NCI-H2196 (cell line): ENCODE measurements around the gene AKR1A1.
"Not testable (repeated sequence)": the region's sequence is repeated elsewhere in the genome, so short reads cannot be mapped to it uniquely, and the experiment has no call there.

Source experiments
- DNase-seq: peaks from one replicate; lab custom pipeline; 2025; ENCODE audit not compliant: unreplicated experiment; lab: John Stamatoyannopoulos, UW

Gene AKR1A1

DNA sequence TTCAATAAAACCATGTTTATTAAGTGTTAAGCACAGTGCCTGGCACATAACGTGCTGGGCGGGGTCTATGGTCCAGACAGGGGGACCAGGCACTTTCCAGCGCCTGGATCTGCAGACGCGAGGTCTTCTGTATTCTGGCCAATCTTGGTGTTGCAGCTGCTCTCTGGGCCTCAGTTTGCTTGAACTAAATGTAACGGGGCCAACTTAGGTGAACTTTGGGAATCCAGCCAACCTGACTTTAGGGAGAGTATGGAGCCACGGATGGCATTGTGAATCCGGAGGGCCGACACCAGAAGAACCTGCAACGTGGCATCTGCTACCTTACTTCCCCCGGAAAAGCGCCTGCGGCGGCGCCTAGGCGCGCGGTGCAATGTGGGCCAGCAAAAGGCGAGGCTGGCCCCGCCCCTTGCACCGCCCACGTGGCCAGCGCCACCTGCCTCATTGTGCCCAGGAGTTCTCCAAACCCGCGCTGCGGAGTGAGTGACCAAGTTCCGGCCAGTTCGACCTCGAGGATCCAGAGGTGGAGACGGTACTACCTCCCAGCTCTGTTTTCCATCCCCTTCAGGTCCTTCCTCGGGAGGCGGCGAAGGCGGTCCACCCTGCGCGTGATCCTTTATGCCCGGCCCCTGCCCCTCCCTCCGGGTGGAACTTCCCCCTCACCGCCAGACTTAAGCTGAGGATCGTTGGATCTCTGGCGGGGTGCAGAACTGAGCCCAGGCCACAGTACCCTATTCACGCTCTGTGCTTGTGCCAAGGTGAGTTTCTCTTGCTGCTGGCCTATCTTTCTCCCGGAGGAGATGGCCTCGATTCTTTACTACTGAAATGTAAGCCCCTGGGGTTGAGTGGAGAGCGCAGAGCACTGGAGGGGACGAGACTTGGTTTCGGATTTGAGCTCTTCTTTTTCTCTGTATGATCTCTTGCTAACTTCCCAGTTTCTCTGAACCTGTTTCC lies at the start of gene AKR1A1:
Gene AKR1A1 (plus strand): TSS at position 426 of the 951 bp plus-strand sequence. CDS start 10,969 bp downstream, outside the sequence.
- peak; percentile 96 for DNase-seq

DNA sequence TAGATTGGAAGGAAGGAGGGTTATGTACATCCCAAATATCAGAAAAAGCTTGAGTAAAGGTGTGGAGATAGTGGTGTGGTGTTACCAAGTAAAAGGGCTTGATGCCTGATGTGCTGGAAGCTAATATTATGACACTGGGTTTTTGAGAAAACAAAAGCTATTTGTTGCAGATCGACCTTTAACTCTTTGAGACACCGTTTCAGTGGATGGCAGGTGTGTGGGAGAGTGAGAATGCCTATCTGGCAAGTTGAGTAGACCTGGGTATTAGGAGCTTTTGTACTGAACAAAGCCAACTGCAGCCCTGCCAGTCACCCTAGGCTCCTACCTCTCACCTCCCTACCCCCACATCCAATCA lies 49.1 kb upstream of the AKR1A1 start:
- DNase-seq: no peak

DNA sequence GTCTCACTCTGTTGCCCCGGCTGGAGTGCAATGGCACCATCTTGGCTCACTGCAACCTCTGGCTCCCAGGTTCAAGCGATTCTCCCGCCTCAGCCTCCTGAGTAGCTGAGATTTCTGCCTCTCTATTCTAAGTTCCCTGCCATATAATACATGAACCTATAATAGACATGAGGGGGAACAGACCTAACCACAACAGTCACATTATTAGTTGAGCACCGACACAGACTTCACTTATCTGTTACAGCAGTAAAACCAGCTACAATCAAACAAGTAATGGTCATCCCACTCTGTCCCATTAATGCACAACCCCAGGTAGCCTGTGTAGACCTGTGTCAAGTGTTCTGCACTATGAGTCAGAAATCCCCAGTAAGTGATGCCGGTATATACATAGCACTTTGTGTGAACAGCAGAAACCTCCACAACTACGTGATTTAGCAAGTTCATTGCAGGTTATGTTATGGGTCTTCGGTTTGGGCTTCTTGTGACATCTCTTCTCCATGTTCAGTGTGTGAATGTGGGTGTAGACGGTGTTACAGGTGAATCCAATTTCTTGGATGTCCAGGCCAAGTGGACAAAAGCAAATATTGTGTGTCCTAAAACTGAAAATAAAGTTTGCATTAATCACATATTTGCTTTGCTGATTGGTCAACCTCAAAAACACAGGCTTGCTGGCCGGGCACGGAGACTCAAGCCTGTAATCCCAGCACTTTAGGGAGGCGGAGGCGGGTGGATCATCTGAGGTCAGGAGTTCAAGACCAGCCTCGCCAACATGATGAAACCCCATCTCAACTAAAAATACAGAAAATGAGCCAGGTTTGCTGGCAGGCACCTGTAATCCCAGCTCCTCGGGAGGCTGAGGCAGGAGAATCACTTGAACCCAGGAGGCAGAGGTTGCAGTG lies 46.9 kb upstream of the AKR1A1 start:
- no peak for DNase-seq

DNA sequence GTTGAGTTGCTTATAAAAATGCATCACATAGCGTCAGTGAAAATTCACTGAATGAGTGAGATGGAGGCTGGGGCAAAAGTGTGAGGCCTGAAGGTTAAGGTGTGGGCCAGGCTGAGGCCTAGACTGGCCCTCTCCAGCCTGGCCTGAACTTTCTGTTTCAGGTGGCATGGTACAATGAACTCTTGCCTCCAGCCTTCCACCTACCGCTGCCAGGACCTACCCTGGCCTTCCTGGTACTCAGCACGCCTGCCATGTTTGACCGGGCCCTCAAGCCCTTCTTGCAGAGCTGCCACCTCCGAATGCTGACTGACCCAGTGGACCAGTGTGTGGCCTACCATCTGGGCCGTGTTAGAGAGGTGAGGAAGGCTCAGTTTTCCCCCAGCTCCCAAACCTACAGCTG lies 43.4 kb upstream of the AKR1A1 start:
- no peak for DNase-seq

DNA sequence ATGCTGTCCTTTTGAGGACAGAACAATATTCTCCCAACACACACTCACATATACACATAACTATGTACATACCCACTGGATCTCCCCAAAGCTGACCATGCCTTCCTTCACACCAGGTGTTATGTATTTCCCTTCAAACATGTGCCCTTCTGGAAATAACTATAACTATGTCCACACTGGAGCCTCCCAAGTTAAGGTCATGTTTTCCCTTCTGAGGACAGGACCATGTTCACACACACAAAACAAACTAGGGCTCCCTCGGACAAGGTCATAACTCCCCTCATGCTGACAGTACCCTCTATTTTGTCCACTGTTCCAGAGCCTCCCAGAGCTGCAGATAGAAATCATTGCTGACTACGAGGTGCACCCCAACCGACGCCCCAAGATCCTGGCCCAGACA lies 42.7 kb upstream of the AKR1A1 start:
- DNase-seq: no peak

DNA sequence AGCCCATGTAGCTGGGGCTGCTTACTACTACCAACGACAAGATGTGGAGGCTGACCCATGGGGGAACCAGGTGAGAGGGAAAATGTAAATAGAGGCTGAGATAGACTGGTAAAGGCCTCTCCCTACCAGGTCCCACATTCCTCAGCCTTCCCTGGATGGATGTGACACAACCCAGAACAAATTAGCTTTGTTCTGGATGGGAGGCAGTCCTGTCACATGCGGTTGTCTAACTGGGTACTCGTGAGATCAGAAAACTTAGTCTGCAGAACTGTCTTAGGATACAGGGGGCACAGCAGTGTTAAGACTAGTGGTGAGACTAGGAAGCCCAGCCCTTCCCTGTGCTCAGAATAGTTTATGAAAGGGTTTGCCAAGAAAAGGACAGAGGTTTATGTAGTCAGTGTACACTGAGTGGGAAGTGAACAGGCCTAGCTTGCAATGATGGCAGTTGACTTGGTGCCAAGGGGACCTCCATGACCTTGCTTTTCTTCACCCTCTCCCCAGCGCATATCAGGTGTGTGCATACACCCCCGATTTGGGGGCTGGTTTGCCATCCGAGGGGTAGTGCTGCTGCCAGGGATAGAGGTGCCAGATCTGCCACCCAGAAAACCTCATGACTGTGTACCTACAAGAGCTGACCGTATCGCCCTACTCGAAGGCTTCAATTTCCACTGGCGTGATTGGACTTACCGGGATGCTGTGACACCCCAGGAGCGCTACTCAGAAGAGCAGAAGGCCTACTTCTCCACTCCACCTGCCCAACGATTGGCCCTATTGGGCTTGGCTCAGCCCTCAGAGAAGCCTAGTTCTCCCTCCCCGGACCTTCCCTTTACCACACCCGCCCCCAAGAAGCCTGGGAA lies 42.1 kb upstream of the AKR1A1 start:
- no peak for DNase-seq

DNA sequence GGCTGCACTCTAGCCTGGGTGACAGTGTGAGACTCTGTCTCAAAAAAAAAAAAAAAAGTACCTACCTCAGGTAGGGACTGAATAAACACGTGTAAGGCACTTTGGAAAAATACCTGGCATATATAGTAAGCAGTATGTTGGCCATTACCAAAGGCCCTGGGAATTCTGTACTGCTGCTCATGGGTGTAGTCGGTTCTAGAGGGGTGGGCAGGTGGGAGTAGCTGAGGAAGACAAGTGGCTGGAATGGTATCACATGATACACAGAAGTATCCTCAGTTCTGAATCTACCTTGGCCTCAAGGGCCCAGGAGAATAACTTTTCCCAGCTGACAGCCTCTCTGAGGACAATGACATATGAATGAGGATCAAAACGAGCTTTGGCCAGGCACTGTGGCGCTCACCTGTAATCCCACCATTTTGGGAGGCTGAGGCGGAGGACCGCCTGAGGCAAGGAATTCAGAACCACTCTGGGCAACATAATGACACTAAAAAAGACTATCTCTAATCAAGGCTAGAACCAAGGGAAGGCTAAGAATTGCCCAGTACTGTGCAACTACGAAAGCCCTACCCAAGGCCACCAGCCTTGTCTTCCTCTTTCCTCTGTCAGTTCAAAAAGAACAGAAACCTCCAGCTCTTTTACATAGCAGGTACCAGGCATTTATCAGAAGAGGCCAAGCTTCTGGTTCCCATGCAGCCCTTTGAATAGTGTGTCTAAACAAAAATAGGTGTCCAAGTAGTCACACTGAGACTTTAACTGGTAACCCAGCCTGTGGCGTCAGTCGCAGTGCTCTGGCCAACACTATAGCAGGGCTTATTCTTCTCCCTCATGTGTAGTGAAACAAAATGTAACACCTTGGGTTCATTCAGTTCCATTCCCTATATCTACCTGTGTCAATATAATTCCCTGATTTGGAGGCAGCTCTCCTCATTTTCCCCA lies 40.3 kb upstream of the AKR1A1 start:
- DNase-seq: no peak

DNA sequence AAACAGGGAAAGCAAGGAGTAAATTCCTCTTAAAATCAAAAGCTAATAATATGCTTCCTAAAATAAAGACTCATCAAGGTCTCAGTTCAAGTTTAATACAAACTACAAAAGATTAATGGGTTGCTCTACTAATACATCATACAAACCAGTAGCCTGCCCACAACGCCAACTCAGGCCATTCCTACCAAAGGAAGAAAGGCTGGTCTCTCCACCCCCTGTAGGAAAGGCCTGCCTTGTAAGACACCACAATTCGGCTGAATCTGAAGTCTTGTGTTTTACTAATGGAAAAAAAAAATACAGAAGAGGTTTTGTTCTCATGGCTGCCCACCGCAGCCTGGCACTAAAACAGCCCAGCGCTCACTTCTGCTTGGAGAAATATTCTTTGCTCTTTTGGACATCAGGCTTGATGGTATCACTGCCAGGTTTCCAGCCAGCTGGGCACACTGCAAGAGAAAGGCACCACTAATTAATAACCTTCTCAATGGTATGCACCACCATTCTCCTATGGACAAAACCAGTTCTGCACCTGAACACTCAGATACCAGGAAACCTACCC lies 39.6 kb upstream of the AKR1A1 start:
- no peak for DNase-seq

DNA sequence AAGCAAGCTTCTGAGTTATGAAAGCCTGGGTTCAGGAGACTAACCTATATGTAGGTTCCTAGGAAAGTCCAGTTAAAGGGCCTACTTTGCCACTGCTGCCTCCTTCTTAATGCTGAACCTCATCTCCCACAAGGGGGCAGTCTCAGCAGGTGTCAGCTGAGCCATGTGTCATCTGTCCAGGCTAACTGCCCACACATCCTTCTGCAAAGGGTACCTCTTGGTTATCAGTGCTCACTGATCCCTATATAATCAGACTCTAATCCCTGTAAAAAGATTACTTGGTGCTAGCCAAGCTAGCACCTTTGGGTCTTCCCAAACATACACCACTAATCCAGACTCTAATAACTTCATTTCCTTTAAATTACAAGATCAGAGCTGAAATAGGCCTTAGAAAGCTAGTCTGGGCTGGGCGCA lies 38.0 kb upstream of the AKR1A1 start:
- DNase-seq: peak; percentile 72

DNA sequence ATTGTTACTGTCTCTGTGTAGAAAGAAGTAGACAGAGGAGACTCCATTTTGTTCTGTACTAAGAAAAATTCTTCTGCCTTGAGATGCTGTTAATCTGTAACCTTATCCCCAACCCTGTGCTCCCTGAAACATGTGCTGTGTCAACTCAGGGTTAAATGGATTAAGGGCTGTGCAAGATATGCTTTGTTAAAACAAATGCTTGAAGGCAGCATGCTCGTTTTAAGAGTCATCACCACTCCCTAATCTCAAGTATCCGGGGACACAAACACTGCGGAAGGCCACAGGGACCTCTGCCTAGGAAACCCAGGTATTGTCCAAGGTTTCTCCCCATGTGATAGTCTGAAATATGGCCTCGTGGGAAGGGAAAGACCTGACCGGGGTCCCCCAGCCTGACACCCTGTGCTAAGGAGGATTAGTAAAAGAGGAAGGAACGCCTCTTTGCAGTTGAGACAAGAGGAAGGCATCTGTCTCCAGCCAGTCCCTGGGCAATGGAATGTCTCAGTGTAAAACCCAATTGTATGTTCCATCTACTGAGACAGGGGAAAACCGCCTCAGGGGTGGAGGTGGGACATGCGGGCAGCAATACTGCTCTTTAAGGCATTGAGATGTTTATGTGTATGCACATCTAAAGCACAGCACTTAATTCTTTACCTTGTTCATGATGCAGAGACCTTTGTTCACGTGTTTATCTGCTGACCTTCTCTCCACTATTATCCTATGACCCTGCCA lies 36.9 kb upstream of the AKR1A1 start:
- not testable (repeated sequence) for DNase-seq

DNA sequence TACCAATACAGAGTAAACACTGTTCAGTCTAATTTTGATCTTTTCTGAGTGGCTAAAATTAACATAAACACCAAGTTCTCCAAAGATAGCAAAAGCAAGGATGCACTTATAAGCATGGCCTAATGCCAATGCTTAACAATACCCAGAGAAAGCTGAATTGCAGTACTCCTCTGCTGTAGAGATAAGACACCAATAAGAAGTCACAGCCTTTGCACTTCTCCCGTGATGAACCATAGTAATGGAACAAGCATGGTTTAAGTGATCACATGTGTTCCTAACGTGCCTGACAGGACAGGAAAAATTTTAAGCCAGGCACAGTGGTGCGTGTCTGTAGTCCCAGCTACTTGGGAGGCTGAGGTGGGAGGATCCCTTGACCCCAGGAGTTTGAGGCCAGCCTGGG lies 34.6 kb upstream of the AKR1A1 start:
- no peak for DNase-seq

DNA sequence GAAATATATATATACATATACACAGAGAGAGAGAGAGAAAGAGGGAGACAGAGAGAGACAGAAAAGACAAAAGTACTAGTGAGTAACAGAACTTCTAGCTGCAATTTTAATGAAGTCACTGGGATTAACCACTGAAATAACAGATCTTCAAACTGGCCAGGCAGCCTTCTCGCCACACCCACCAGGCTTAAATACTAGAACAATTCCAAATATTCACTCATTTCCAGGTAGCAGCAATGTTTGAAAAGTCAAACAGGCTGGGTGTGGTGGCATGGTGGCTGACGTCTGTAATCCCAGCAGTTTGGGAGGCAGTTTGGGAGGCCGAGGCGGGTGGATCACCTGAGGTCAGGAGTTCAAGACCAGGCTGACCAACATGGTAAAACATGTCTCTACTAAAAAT lies 34.2 kb upstream of the AKR1A1 start:
- DNase-seq: no peak

DNA sequence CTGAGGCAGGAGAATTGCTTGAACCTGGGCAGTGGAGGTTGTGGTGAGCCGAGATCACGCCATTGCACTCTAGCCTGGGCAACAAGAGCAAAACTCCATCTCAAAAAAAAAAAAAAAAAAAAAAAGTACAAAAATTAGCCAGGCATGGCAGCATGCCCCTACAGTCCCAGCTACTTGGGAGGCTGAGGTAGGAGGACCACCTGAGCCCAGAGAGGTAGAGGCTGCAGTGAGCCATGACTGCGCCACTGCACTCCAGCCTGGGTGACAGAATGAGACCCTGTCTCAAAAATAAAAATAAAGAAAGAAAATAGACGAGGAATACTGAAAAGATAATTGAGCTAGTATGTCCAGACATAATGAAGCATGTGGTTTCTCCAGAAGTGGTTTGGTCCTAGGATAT lies 32.3 kb upstream of the AKR1A1 start:
- not testable (repeated sequence) for DNase-seq

DNA sequence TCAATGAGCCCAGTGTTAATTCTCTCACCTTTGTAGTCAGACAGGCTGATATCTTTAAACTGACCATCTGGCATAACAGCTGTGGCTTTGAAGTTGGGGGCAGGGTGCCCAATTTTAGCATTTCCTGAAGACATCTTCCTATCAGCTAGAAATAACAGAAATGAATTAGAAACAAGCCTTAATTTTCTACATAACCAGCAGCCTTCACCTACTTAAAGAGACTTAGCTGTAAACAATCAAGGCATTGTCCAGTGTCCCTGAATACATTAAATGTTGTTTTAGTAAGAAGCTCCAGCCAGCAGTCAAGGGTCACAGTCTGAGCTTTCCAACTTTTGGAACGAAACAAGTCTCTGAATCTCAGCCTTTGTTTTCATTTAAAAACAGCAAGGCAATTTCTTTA lies 31.7 kb upstream of the AKR1A1 start:
- DNase-seq: no peak

DNA sequence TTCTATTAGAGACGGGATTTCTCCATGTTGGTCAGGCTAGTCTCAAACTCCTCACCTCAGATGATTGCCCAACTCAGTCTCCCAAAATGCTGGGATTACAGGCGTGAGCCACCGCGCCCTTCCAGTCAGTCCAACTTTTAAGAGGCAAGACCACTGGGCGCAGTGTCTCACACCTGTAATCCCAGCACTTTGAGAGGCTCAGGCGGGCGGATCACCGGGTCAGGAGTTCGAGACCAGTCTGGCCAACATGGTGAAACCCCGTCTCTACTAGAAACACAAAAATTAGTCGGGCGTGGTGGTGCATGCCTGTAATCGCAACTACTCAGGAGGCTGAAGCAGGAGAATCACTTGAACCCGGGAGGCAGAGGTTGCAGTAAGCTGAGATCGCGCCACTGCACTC lies 30.9 kb upstream of the AKR1A1 start:
- DNase-seq: not testable (repeated sequence)

DNA sequence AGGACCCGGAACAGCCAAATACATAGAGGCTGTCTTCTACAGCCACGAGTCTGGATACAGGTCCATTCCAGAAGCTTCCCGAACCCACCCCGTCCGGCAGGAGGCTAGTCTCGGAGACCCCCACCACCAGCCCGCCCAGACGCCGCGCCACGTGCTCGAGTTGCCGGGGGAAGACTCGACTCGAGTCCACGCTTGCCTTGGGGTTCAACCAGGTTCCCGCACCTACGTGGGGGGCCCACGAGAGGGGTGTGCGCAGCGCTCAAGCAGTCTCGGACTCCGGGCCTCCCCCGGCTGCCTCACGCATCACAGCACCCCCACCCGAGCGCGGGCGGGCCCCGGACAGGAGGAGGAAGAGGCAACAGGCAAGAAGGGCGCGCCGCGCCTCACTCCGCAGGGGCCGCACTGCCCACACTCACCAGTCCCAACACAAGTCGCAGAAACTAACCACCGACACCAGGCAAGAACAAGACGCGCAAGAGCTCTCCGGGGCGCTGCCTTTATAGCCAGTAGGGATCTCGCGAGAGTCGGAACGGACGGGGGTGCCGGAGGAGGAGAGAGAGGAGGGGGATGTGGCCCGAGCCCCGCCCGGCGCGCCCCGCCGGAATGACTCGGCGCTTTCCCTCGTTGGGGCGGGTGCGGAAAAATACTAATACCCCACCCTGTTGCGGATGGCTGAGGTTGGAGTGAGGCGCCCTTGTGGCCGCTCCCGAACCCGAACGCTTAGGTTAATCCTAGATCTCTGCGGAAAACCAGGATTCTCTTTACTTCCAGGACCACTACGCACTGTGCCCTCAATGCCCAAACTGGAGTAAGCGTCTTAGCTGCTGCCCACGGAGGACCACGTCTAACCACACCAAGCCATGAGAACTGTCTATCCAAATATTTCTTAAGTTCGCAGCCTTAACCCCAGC lies 29.0 kb upstream of the AKR1A1 start, which contains the start of gene PRDX1:
Gene PRDX1 (minus strand): TSS at position 472 of the 911 bp plus-strand sequence. CDS start 2,841 bp downstream, outside the sequence.
- DNase-seq: peak; percentile 95

DNA sequence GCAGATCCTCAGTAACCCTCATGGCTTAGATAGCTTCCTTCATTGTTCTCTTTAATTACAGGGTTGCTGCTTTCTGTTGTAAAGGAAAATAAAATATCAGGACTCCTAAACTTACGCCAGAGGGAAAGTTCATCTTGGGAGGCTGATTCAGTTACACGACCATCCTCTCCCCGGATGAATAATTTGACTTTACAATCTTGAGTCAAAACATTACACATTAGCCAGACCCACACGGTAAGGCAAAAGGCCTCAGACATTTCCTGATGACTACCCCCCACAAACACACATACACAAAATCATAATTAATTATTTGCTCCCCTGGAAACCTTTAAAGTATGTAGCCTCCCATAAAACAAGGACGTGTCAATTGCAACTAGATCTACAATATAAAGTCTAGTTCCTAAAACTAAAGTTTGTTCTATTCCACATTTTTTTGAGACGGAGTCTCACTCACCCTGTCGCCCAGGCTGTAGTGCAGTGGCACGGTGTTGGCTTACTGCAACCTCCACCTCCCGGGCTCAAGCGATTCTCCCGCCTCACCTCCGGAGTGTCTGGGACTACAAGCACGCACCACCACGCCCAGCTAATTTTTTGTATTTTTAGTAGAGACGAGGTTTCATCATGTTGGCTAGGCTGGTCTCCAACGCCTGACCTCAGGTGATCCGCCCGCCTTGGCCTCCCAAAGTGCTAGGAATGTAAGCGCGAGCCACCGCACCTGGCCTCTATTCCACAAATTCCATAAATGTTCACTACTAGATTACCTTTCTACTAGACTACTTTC lies 28.1 kb upstream of the AKR1A1 start:
- no peak for DNase-seq
